Activated CD4-positive, alpha-beta T cell treated with anti-CD3 and anti-CD28 coated beads, Interleukin-10, Interleukin-2, amounts not matched to agents 100 ng/mL and 50 ng/mL, durations not matched to agents 16 hours and 8 hours (primary cell): Measurements from ENCODE around the gene EXT2.

ENCODE experiments used
- DNase-seq: peaks from one replicate; pipeline ENCODE4 v3.0.0-alpha.2; 2020

The EXT2 gene

DNA sequence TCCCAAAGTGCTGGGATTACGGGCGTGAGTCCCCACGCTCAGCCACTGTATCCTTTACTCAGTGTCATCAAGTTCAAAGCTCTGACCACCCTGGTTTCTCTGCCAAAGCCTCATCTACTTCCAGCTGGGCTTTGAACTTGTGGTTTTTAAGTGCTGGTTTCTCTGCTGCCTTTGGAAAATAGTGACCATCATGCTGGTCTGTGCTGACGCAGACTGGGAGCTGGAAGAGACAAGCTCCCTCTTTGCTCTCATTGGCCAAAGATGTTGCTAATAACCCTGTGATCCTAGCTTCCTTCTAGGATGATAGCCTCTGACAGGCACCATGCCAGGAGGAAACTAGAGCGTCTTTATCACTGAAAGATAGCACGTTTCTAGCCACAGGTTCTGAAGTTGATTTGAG, 152.0 kb downstream of the EXT2 start:
- DNase-seq = no peak

GRCh38 chr11:44248109-44248508, 152.6 kb downstream of the EXT2 start:
- DNase-seq = no peak

DNA sequence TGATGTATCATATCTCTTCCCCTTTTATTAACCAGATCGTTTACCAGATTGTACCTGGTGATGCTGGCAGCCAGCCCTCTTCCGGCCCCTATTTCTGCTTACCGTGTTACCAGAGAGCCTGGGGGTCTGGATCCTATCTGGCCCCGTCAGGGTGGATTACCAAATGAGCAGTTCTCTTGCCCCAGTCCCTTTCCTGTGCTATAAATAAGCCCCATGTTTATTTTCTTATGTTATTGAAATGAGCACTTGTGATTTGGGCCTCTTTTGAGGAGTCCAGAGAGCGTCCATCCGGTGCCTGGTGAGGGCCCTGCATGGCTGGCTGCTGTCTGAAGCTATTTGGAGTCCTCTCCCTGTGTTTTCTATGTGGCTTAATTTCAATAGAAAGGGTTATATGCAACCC, 154.9 kb downstream of the EXT2 start:
- DNase-seq = no peak

- DNase-seq = no peak
Observed at GRCh38 chr11:44252999-44253602, 157.6 kb downstream of the EXT2 start.

DNA sequence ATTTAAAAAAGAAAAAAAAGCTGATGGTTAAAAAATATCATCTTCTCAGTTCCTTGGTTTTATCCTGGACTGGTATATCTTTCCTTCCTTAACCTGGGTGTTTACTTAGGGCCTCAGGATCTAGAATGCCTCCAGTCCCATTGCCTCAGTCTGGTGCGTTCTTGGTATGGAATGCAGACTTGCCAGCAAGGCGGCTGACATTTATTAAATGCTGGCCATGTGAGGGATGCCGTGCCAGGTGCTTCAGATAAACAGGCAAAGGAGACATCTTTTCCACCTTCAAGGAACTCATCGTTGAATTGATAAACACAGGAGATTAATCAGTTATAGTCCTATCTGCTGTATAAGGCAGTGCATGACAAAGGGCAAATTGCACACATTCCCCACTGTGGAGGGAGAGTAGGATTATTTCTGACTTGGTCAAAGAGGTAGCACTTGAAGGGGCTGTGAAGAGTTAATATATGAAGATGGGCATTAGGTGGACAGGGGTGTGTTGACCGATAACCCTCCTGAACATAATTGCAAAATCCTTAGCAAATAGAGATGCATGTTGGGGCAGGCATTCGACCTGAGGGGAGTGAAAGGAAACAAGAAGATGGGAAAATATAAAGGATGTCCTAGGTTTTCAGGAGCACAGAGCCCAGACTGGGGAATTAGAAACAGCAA, 160.1 kb downstream of the EXT2 start:
- DNase-seq = no peak

GRCh38 chr11:44256673-44257291, 161.3 kb downstream of the EXT2 start:
- DNase-seq = peak; percentile 5

- no peak for DNase-seq
Observed at GRCh38 chr11:44257338-44258189, 162.1 kb downstream of the EXT2 start.

DNA sequence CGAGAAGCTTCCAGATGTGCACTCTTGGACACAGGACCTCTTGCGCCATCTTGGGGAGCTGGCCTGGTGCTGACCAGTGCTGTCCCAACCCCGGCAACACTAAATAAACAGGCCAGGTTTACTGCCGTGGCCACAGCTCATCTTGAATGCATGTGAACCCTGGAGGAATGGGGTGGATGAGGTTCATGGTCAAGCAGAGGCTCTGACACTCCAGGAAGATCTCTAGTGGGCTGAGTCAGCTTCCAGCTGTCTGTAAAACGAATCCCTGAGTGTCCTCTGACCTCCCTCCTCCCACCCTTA, 162.7 kb downstream of the EXT2 start:
- no peak for DNase-seq

DNA sequence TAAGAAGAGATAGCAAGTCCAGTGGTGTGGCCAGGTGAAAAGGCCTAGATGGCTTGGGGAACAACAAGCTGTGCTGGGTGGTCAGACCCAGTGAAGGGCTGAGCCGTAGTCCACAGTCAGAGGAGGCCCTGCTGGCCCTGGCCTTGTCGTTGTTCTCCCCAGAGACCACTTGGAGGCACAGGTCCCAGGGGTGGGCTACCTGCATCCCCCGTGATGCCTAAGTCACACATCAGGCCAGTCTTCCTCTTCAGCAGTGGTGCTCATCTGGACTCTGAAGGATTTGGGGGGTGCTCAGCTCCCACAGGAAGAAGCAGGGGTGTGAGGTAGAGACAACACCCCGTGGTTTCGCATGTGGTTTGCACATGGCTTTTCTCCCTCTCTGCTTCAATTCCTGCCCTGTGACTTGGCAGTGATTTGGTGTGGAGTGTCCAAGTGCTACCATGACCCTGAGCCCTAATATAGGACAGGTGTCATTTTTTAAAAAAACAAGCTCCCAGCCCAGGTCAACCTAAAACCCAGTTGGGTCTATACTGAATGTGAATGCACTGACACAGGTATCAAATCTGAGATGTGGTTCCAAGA, 163.5 kb downstream of the EXT2 start:
- no peak for DNase-seq

GRCh38 chr11:44260081-44260480, 164.6 kb downstream of the EXT2 start:
- no peak for DNase-seq

GRCh38 chr11:44261800-44262591, 166.5 kb downstream of the EXT2 start:
- no peak for DNase-seq

DNA sequence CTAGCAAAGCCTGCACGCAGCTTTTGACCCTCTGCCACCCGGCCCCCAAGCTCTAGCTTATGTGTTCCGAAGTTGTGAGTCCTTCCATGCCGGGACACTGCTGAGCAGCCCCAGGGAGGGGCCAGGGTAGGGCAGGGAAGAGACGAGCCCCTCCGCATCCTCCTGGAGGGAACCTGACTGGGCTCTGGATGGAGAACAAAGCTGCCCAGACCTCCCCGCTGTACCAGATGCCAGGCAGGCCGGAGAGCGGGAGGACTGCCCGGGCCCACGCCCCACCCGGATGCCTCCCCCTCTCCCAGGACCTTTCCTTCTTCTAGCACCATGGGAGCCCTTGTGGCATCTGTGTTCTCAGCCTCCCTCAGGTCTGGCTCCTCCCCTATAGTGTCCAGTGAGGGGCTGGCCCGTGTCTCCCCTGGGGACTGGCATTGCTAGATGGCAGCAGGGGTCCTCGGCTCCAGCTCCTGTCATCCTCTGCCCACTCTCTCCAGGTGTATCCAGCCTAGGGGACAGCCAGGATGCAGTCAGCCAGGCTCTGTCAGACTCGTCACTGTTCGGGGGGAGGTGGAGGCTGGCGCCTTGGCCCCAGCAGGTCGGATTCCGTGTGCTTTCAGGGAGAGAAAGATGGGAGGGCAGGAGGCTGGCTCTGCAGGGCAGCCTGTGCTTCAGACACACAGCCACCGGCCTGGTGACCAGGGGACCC, 168.4 kb downstream of the EXT2 start:
- no peak for DNase-seq

DNA sequence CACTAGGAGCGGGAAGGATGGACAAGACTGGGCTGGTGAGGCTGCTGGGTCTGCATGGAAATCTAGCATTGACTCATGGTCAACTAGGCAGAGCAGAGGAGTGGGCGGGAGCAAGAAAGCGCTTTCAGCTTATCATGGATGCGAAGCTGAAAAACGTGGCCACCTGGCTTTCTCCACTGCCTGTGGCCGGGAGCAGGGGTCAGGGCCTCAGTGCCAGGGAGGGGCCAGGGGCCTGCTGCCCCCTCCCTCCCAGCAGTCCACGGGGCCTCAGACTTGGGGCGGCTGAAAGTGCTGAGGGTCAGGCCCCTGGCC, 168.9 kb downstream of the EXT2 start:
- DNase-seq = no peak

- no peak for DNase-seq
Observed at GRCh38 chr11:44264761-44265160, 169.3 kb downstream of the EXT2 start.

GRCh38 chr11:44266056-44266780, 170.7 kb downstream of the EXT2 start:
- no peak for DNase-seq

GRCh38 chr11:44267006-44267749, 171.7 kb downstream of the EXT2 start:
- no peak for DNase-seq

GRCh38 chr11:44267750-44268613, 172.5 kb downstream of the EXT2 start:
- DNase-seq = no peak

DNA sequence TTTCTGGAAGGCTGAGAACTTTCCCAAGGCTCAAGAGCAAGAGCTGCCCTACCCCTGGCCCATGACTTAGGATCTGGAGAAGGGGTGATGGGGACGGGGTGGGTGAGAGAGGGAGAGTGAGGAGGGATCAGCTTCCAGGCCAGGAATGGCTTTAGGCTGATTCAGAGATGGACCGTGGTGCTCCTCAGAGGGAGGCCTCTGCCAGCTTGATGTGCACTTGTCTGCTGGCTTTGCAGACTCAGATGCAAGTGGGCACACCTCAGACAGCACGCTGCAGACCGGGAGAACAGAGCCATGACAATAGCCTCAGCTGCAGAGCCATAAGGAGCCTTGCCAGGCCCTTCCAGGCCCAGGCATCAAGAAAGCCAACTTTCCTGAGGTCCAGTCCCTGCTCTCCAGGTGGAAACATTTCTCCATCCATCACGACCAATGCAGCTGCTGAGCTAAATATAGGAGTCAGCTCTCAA, 173.2 kb downstream of the EXT2 start:
- no peak for DNase-seq
